Common myeloid progenitor, CD34-positive (primary cell): ENCODE data around the gene SLC5A12.

Experiments
- CTCF ChIA-PET: fragments of 350-600 bp; sonication (Branson Sonifier 250); formaldehyde crosslinking; loops from one replicate; lab custom pipeline; 2021; ENCODE audit warnings: antibody characterized with exemption; lab: Charles Lee
- POLR2A ChIA-PET: fragments of 350-600 bp; sonication (Branson Sonifier 250); formaldehyde crosslinking; loops from one replicate; lab custom pipeline; 2021; ENCODE audit warnings: antibody characterized with exemption; lab: Charles Lee
- DNase-seq, 3 donors: peaks; one replicate each; pipeline versions ENCODE4 v3.0.0 to v3.0.0-alpha.2; 2013
- H3K27ac ChIP-seq, 2 experiments: 1 replicate in 1 of 2; 2 replicates in 1 of 2; pipeline ENCODE4 v1.7.0; 2013; ENCODE audit warnings: inconsistent platforms in 2 of 2, low read length in 2 of 2, mild to moderate bottlenecking in 2 of 2, low read depth in 1 of 2, moderate library complexity in 1 of 2; ENCODE audit not compliant: severe bottlenecking in 2 of 2, insufficient read depth in 1 of 2, poor library complexity in 1 of 2
- H3K27me3 ChIP-seq, 5 experiments: replicated peaks in 2 of 5; 1 replicate in 3 of 5; 2 replicates in 2 of 5; pipeline versions ENCODE4 v1.6.1 to v1.7.0; 2013; ENCODE audit warnings: low read length in 4 of 5, mild to moderate bottlenecking in 2 of 5, moderate library complexity in 2 of 5, inconsistent platforms in 1 of 5; ENCODE audit not compliant: insufficient read depth in 5 of 5, control insufficient read depth in 4 of 5
- H3K36me3 ChIP-seq, 4 experiments: 1 replicate in 2 of 4; 2 replicates in 2 of 4; pipeline versions ENCODE4 v1.6.1 to v1.7.0; 2013; ENCODE audit warnings: low read length in 3 of 4, control low read depth in 1 of 4, mild to moderate bottlenecking in 1 of 4; ENCODE audit not compliant: control insufficient read depth in 4 of 4, insufficient read depth in 4 of 4
- H3K4me1 ChIP-seq, 4 experiments: 1 replicate in 3 of 4; 2 replicates in 1 of 4; pipeline versions ENCODE4 v1.6.1 to v1.7.1; 2013; ENCODE audit warnings: low read length in 3 of 4, mild to moderate bottlenecking in 3 of 4, control low read depth in 1 of 4, inconsistent platforms in 1 of 4, moderate library complexity in 1 of 4; ENCODE audit not compliant: control insufficient read depth in 4 of 4, insufficient read depth in 4 of 4; ENCODE audit errors: control extremely low read depth in 1 of 4
- H3K4me3 ChIP-seq, 7 experiments: 1 replicate in 4 of 7; 2 replicates in 3 of 7; pipeline versions ENCODE4 v1.5.1 to v1.7.0; 2013; ENCODE audit warnings: mild to moderate bottlenecking in 7 of 7, low read length in 6 of 7, moderate library complexity in 6 of 7, inconsistent platforms in 2 of 7, low read depth in 2 of 7, control low read depth in 1 of 7; ENCODE audit not compliant: insufficient read depth in 4 of 7, control insufficient read depth in 1 of 7; ENCODE audit errors: extremely low read depth in 1 of 7
- H3K9me3 ChIP-seq, 5 experiments: 1 replicate in 4 of 5; 2 replicates in 1 of 5; pipeline versions ENCODE4 v1.6.1 to v1.7.1; 2013; ENCODE audit warnings: low read length in 4 of 5, mild to moderate bottlenecking in 2 of 5, inconsistent platforms in 1 of 5, low read depth in 1 of 5, moderate library complexity in 1 of 5; ENCODE audit not compliant: control insufficient read depth in 4 of 5, insufficient read depth in 2 of 5; ENCODE audit errors: control extremely low read depth in 1 of 5
- WGBS: methylation state at CpG from one replicate; pipeline ENCODE4 v1.1.5; 2013; ENCODE audit not compliant: insufficient coverage; 5-methylcytosine and 5-hydroxymethylcytosine counted together

SLC5A12 gene

GRCh38 chr11:26706181-26706580, 15.7 kb downstream of the SLC5A12 start:
- ChIA-PET CTCF (no interaction called here), POLR2A (no interaction called here)
- WGBS = 100% methylated on average over 1 of the region's 1 CpG

GRCh38 chr11:26704249-26704648, 17.6 kb downstream of the SLC5A12 start:
- POLR2A ChIA-PET = no interaction called here
- CTCF ChIA-PET = no interaction called here
- Histone ChIP-seq H3K36me3 (no peaks in the 10 kb centered on the region), H3K4me3 (no peak overlapping the region), H3K27ac (no peak overlapping the region), H3K27me3 (no peaks in the 10 kb centered on the region), H3K9me3 (no peaks in the 10 kb centered on the region), H3K4me1 (no peaks in the 10 kb centered on the region)
- 100% methylated on average over 1 of the region's 1 CpG for WGBS
- DNase-seq = no peak

More at GRCh38 chr11:26706181-26706580, 15.7 kb downstream of the SLC5A12 start:
- H3K9me3 ChIP-seq = no peaks in the 10 kb centered on the region
- H3K36me3 ChIP-seq = no peaks in the 10 kb centered on the region
- no peaks in the 10 kb centered on the region for H3K4me1 ChIP-seq
- H3K4me3 ChIP-seq = no peak overlapping the region
- no peaks in the 10 kb centered on the region for H3K27me3 ChIP-seq
- no peak for DNase-seq
- no peak overlapping the region for H3K27ac ChIP-seq

- no peak for DNase-seq
- Histone ChIP-seq H3K27me3 (no peaks in the 10 kb centered on the region), H3K9me3 (no peaks in the 10 kb centered on the region), H3K4me1 (no peaks in the 10 kb centered on the region), H3K36me3 (no peaks in the 10 kb centered on the region), H3K4me3 (no peak overlapping the region), H3K27ac (no peak overlapping the region)
- ChIA-PET POLR2A (no interaction called here), CTCF (no interaction called here)
- WGBS = 93% methylated on average over 5 of the region's 5 CpGs
These were observed 18.3 kb downstream of the SLC5A12 start for GRCh38 chr11:26703411-26704191.

DNA sequence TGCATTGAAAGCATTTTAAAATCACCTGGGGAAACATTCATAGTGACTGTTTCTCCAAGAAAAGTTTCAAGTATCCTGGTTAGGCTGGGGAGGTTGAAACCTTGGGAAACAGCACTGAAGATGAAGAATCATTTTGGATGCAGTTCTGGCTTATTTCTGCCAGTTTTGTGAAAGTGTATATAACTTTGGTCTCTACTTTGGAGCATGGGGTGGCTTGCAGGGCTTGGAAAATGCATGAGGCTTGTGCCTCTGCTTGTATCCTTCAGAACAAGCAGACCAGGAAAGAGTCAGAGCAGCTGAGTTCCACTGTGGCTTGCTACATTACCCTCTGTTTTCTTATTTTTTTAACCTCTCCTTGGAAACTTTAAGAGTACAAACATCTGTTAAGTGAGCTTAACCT, 19.5 kb downstream of the SLC5A12 start:
- Histone ChIP-seq H3K9me3 (no peaks in the 10 kb centered on the region), H3K4me1 (no peaks in the 10 kb centered on the region), H3K27ac (no peak overlapping the region), H3K27me3 (no peaks in the 10 kb centered on the region), H3K4me3 (no peak overlapping the region), H3K36me3 (no peaks in the 10 kb centered on the region)
- ChIA-PET POLR2A (no interaction called here), CTCF (interaction anchor here (0.7 kb wide), 1 partner anchor 200 kb away, joined by 3 read pairs; no protein-coding TSS in a partner anchor)
- no peak for DNase-seq

DNA sequence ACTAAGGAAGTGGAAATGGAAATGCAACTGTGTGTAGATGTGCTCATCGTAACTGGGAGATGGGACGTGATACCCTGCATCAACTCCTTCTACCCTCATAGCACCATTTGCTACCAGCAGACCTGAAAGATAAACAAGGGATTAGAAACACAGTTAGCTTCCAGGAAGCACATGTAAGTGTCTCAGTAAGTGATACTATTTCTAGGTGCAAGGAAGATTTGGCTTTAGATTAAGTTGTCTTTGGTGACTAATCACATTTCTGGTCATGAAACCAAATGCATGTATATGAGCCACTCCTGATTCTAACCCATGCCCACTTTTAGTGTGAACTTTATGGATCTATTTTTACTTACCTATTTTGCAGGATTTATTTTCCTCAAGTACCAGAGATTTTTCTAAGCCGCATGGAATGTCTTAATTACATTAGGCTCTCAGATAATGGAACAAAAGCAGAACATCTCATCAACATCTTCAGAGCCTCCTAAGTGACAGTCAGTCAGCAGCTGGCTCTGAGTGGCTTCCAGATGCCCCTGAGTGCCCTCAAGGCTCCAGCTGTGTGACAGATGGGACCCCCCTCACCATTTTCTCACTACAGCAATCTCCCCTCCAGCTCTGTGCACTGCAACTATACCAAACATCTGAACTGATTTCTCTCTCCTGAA, 21.2 kb downstream of the SLC5A12 start:
- Histone ChIP-seq H3K27ac (no peak overlapping the region), H3K4me3 (no peak overlapping the region), H3K4me1 (no peaks in the 10 kb centered on the region), H3K36me3 (no peaks in the 10 kb centered on the region), H3K27me3 (no peaks in the 10 kb centered on the region), H3K9me3 (no peaks in the 10 kb centered on the region)
- WGBS = 0% methylated on average over 1 of the region's 3 CpGs
- ChIA-PET POLR2A (no interaction called here), CTCF (no interaction called here)
- DNase-seq = no peak

DNA sequence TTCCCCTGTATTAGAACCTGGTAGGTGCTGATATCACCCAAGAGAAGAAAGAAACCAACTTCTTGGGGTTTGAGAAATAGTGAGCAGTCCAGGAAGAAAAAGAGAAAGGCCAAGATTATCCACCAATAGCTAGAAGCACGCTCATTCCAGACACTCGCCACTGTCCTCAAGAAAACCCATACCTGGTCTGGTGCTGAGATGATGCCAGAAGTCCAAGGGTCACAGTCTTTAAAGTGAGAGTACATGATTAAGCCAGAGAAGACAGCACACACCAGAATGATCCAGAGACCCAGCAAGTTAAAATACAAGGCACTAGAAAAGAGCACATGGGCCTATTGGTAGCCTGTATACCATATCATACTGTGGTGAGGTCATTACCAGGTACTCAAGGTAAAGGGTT, 23.6 kb downstream of the SLC5A12 start:
- H3K27me3 ChIP-seq = no peaks in the 10 kb centered on the region
- H3K27ac ChIP-seq = no peak overlapping the region
- H3K9me3 ChIP-seq = no peaks in the 10 kb centered on the region
- ChIA-PET POLR2A (no interaction called here), CTCF (no interaction called here)
- H3K4me1 ChIP-seq = no peaks in the 10 kb centered on the region
- no peaks in the 10 kb centered on the region for H3K36me3 ChIP-seq
- DNase-seq = no peak
- no peak overlapping the region for H3K4me3 ChIP-seq
- WGBS = no CpG with 5 or more reads among the region's 2 CpGs

- WGBS = 100% methylated on average over 1 of the region's 3 CpGs
- H3K9me3 ChIP-seq = no peaks in the 10 kb centered on the region
- CTCF ChIA-PET = no interaction called here
- no peaks in the 10 kb centered on the region for H3K27me3 ChIP-seq
- no peak overlapping the region for H3K4me3 ChIP-seq
- POLR2A ChIA-PET = no interaction called here
- H3K27ac ChIP-seq = no peak overlapping the region
- H3K36me3 ChIP-seq = no peaks in the 10 kb centered on the region
- no peak for DNase-seq
- H3K4me1 ChIP-seq = no peaks in the 10 kb centered on the region
These were observed 25.5 kb downstream of the SLC5A12 start for GRCh38 chr11:26696330-26696729.
